CD4-positive, alpha-beta T cell treated with Interleukin-12 subunit alpha and Interleukin-12 subunit beta, for 1 hour (primary cell): ENCODE measurements around the gene DEFB132.
"Not testable (repeated sequence)": the region's sequence is repeated elsewhere in the genome, so short reads cannot be mapped to it uniquely, and the experiment has no call there.

Experiments
- DNase-seq: peaks from one replicate; pipeline ENCODE4 v3.0.0-alpha.2; 2020

Gene DEFB132, protein sequence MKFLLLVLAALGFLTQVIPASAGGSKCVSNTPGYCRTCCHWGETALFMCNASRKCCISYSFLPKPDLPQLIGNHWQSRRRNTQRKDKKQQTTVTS

DNA sequence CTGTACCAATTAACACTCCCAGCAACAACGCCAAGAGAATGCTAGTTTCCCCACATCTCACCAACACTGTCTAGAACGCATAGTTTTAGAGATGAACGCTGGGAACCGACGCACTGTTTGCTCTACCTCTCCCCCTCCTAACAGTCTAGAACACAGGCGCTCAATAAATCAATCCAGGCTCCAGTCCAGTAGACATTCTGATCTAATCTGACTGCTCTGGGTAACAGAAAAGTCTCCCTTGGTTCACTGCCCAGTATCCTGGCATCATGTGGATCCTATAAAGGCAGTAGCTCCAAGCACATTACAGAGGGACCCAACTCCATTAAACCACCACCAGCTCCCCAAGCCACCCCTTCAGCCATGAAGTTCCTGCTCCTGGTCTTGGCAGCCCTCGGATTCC, at the start of gene DEFB132:
Gene DEFB132 (plus strand): TSS at position 306 of the 400 bp plus-strand sequence. CDS start 55 bp downstream, at position 361.
- DNase-seq: no peak

DNA sequence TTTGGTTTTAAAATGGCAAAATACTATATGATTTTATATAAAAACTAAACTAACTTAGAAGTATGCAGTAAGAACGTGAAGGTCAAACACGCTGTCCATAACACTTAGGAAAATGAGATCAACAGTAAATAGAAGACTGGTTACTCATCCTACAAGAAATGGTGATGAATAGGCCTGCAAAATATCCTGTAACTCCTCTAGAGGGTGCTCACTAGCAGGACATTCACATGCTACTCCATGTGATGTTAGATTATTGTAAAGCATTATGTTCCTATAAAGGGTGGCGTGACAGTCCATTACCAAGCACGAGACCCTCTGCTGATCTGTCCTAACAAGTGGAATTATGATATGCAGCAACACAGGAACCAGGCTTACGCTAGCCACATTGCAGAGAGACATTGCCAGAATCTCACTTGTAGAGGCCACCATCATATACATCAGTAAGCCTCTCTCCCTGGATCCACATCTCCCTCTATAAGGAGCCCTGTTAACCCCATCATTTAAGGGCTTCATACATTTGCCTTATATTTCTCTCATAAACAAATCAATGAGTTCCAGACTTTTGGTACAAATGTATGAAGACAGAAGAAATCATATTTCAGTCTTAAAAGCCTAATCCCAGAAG, 48.5 kb upstream of the DEFB132 start:
- peak; percentile 48 for DNase-seq

DNA sequence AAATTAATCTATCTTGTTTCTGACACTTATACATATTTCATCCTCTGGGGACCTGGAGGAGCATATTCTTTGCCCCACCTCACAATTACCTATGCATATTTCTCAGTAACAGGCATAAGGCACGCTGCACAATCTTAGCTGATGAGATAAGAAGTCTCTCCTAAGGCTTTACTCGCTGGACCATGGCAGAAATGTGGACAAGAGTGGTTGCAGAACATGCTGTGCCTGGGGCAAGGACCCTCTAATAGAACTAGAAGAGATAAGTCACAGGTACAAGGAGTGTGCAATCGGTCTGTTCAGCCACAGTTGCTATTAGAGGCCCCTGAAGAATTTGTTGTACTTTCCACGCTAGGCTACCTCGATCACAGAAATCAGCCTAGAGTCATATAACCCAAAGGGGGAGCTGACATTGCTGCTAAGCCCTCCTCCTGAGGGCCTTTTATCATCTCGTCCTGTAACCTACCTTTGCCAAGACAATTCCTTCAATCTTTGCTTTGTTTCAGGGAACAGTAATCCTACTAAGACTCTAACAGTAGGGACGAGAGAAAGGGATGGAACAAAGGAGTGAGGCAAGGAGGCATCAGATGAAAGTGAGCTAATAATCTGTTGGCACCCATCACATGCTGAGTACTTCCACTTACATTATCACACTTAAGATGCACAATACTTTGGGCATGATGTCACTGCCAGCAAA, 46.6 kb upstream of the DEFB132 start:
- DNase-seq: no peak

DNA sequence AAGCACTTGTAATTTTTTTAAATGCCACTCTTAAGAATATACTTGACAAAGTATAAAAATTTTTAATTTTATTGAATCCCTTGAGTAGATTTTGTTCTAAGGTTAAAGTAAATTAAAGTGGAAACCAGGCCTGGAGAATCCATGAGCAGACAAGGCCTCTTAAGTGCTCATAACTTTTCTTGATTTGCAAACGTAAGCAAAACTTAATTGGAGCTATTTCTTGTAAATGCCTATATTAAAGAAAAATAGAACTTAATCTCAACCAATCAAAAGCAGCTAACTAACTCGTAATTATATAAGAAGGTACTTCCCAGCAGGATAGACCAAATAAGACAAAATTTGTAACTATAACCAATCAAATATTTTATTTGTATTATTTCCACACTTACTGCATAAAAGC, 43.1 kb upstream of the DEFB132 start:
- DNase-seq: no peak

DNA sequence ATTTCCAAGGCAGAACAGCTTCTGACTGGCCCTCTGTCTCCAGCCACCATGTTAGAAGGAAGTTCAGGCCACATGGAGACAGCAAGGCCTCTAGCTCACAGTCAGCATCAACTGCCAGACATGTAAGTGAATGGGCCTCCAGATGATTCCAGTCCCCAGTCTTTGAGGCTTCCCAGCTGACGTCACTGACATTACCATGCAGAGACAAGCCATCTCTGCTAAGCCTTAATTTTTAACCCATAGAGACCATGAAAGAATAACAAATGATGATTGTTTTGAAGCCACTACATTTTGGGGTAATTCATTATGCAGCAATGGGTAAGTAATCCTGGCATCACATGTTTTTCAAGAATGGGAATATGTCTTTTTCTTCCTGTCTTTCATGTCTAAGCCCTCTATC, 41.7 kb upstream of the DEFB132 start:
- no peak for DNase-seq

DNA sequence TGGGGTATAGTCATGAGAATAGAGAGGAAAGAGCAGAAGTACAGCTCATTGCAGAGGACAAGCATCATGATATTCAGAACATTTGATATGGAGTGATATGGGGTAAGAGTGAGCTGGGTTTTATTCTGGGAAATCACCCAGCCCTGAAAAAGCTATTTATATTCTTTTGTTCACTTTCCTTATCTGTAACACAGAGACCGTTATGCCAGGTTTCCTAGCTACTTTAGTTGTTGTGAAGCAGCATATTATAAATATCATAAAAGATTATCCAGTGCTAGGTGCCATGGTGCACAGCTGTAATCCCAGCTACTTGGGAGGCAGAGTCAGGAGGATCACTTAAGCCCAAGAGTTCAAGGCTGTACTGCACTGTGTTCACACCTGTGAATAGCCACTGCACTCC, 40.3 kb upstream of the DEFB132 start:
- DNase-seq: no peak

DNA sequence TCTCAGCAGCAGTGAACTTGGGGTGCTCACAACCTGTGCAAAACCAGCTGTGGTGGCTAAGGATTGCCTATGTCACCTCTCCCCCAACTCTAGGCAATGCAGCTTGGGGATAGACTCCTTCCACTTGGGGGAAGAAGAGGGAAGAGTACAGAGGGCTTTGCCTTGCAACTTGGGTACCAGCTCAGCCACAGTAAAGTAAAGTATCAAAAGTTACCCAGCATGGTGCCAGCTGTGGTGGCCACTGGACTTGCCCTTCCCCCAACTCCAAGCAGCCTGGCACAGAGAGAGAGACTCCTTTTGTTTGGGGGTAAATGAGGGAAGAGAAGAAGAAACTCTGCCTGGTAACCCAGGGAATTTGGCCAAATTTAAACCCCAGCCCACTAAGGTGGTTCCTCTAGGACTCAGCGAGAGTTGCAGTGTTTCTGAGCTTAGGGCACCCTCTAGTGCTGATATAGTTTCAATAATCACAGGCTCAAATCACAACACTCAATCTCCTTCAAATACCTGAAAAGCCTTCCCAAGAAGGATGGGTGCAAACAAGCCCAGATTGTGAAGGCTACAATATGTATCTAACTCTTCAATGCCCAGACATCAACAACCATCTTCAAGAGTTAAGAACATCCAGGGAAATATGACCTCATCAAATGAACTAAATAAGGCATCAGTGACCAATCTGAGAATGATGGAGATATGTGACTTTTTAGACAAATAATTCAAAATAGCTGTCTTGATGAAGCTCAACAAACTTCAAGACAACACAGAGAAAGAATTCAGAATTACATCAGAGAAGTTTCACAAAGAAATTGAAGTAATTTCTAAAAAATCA, 38.0 kb upstream of the DEFB132 start:
- DNase-seq: no peak

DNA sequence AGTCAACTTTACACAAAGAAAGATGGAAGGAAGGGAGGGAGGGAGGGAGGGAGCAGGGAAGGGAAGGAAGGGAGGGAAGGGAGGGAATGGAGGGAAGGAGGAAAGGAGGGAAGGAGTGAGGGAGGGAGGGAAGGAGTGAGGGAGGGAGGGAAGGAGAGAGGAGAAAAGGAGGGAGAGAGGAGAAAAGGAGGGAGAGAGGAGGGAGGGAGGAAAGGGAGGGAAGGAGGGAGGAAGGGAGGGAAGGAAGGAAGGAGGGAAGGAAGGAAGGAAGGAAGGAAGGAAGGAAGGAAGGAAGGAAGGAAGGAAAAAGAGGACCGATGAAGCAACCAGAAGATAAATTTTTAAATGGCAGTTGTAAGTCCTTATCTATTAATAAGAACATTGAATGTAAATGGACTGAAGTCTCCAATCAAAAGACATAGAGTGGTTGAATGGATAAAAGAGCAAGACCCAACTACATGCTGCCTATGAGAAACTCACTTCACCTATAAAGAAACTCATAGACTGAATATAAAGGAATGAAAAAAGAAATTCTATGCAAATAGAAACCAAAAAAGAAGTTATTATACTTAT, 36.2 kb upstream of the DEFB132 start:
- no peak for DNase-seq

DNA sequence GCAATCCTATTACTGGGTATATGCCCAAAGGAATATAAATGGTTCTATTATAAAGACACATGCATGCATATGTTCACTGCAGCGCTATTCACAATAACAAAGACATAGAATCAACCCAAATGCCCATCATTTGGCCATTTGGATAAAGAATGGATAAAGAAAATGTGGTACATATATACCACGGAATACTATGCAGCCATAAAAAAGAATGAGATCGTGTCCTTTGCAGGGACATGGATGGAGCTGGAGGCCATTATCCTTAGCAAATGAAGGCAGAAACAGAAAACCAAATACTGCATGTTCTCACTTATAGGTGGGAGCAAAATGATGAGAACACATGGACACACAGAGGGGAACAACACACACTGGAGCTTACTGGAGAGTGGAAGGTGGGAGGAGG, 31.6 kb upstream of the DEFB132 start:
- not testable (repeated sequence) for DNase-seq

DNA sequence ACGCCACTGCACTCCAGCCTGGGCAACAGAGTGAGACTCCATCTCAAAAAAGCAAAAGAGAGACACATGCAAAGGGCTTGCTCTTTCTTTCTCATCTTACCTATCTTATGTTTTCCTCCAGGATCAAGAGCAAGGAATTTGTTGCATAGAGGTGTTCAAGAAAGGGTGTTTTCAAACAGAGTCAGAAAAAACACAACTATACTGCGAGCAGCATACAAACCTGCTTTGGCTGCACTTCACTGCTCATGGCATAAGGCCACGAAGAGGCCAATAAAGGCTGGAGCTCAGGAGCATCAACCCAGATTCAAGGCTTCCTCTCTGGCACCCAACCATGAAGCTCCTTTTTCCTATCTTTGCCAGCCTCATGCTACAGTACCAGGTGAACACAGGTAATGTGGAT, 30.6 kb upstream of the DEFB132 start, which contains the start of gene DEFB129:
Gene DEFB129 (plus strand): TSS at position 301 of the 400 bp plus-strand sequence. CDS start 31 bp downstream, at position 332.
- DNase-seq: no peak

DNA sequence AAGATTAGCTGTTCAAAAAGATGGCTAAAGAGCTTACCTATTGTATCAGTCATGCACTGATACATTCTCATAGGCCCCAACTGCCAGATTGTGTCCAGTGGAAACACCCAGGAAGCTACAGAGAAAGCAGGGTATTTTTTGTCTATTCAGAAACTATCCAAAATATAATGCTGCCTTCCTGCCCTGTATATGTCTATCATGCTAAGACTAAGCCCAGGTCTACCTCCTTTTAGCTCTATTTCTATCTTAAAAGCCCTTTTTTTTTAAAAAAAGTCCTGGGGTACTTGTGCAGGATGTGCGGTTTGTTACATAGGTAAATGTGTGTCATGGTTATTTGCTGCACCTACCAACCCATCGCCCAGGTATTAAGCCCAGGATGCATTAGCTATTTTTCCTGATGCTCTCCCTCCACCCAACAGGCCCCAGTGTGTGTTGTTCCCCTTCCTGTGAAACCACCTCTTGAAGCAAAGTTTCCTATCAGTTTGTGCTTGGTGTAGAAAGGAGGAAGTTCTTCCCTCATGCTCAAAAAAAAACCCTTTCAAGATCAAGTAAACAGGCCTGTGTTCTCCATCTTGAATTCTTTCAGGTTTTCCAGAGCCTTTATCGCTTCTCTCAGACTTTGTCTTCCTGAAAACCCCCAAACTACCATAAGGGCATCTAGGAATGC, 30.0 kb upstream of the DEFB132 start:
- DNase-seq: no peak

DNA sequence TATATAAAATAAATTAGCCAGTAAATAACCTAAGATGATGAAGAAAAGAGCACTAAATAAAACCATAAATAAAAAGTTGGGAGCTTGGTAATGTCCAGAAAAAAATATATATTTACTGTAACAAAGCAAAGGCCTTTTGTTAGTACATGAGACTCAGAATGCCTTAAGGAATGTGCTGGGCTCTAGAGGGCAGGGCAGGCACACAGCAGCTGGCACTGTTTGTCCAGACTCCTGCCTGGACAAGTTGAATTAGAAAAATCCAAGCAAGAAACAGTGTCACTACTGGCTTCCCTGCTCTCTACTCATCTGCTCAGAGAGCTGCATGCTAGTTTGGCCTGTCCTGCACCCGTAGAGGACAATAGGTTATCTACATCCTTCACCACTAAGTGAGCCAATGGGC, 21.6 kb upstream of the DEFB132 start:
- no peak for DNase-seq

DNA sequence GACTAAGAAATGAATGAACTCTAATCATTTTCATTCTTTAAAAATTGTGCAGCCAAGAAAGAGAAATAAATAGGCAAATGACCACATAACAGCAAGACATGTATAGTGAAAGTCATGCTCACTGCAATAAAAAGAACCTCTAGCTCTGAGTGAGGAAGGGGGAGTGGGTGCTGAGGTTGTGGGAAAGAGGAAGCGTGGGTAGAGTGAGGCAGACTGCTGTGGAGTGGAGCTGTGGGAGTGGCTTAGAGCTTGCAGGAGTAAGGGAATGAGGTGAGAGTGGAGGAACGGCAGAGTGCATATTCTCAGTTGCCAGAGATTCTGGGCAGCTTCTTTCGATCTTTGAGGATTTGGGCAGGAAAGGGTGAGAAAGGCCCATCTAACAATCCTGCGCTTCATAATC, 20.0 kb upstream of the DEFB132 start:
- DNase-seq: peak; percentile 7

DNA sequence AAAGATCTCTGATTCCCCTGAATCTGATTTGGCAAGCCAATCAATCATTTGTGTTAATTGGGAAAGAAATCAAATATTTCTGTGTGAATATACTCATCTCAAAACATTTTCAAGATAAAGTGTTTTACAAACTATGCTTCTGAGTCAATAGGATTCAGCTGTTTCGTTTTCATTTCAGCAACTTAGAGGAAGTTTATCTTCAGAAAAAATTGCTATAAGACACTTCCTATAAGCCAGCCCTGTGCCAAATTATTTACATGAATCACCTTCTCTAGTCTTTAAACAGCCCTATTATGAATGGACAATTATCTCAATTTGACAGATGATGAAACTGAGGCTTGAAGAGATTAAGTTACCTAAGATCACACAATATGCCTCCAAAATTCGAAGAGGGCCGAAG, 19.6 kb upstream of the DEFB132 start:
- no peak for DNase-seq

DNA sequence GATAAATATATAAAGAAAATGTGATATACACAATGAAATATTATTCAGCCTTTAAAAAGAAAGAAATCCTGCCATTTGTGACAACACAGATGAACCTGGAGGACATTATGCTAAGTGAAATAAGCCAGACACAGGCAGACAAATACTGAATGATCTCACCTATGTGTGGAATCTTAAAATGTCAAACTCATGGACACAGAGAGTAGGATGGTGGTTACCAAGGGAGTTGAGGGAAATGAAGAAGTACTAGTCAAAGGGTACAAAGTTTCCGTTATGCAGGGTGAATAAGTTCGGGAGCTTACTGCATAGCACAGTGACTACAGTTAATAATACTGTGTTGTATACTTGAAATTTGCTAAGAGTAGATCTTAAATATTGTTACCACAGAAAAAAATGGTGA, 14.6 kb upstream of the DEFB132 start:
- DNase-seq: no peak

DNA sequence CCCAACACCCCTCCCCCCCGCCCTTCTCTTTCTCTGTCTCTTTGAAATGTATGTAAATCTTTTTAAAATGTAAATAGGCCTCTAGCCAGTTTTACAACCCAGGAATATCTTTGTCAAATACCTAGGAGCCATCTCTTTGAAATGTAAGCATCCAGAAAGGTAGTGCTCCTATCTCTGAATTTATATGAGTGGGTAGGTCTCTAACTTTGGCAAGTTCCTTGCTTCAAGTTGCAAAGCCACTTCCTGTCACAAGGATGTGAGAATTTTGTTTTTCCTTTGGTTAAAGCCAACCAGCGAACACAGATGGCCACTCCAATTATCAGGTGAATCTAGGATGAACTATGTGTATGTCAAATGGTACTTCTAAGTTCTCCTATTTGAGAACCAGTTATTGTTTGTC, 6.2 kb upstream of the DEFB132 start:
- no peak for DNase-seq

DNA sequence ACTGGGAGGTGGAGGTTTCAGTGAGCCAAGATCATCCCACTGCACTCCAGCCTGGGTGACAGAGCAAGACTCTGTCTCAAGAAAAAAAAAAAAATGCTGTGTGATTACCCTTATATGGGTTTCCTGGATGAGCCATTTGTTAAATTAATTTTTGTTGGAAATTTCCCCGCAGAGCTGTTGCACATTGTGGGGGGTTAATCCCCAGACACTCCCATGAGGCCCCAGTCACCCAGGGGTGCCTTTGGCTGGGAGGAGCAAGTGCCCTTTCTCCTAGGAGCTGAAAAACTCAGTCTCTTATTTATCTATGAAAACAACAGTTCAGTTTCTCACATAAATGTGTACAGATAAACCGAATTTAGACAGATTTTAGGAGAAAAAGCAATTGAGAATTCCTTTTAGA, 4.7 kb upstream of the DEFB132 start:
- no peak for DNase-seq

DNA sequence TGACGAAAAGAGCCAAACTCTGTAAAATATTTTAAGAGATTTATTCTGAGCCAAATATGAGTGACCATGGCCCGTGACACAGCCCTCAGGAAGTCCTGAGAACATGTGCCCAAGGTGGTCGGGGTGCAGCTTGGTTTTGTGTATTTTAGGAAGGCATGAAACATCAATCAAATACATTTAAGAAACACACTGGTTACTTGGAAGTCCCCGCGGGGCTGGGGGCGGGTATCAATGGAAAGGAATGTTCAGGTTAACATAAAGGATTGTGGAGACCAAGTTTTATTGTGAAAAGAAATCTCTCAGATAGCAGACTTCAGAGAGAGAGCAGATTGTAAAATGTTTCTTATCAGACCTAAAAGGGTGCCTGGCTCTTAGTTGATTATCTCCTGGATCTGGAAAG, 4.1 kb upstream of the DEFB132 start:
- DNase-seq: not testable (repeated sequence)

DNA sequence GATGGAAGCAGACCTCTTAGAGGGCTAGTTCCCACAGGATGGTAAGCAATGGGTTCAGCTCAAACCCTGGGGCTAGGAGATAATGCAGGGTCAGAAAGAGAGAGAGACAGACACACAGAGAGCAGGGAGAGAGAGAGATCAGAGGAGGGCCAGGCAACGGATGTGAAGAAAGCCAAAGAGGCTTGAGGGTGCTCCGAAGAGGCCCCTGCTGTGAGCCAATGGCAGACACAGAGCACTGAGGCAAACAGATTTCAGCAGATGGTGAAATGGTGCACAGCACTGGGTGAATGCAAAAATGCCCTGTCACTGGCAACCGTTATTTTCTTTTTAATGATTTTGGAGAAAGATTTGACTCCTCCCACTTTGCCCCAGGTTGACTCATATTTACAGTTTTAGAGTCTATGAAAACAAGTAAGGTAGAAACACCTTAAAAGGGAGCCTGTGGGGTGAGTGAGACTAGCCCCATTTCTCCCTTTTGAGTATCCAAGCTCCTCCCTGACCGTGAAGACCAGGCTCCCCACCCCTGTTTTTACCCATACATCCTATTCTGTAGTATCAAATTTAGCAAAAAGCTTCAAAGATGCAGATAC, 840 bp downstream of the DEFB132 start:
- DNase-seq: no peak

DNA sequence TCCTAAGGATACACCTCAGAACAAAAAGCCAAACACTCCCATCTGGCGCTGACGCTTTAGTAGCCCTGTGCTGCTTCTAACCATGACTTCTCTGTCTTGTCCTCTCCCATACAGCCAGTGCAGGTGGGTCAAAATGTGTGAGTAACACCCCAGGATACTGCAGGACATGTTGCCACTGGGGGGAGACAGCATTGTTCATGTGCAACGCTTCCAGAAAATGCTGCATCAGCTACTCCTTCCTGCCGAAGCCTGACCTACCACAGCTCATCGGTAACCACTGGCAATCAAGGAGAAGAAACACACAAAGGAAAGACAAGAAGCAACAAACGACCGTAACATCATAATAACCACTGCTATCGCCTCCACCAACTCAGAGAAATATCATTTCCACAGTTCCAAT, 1.4 kb downstream of the DEFB132 start:
- peak; percentile 13 for DNase-seq

DNA sequence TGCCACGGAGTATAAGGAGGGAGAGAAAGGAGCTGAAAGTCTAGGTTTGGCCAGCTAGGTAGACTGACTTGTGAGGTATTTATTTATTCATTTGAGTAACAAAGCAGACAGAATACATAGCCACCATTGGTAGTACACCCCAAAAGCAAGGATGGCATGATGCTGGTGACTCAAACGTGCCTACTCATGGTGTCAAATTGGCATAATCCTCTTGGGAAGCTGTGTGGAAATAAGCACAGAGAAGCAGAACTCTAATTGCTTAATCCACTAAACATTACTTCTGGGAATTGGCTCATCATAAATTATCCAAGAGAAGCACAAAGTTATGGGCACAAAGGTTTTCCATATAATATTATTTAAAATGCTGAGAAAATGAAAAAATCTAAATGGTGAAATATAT, 2.5 kb downstream of the DEFB132 start:
- no peak for DNase-seq

DNA sequence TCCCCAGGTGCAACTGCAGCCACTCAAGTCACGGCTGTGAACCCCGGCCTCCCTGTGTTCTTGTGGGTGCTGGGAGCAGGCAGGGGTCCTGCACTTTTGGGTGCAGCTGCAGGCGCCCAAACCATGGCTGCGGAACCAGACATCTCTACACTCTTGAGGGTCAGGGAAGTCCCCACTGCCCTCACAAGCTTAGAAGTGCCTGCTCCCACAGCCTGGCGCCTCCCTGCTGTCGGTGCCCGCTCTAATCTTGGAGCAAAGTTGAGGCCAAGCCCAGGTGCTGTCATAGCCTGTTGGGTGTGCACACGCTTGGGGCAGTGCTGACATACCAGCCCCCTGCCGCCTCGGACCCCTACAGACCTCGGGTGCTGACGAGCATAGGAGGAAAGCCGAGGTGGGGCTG, 6.2 kb downstream of the DEFB132 start:
- no peak for DNase-seq
